Measurements from ENCODE around the gene COL28A1. TPM values are rescaled to one million over a fixed set of nuclear protein-coding genes. Genes with fewer than 3 reads are reported as not detected.
A peak's percentile ranks its signal among the peaks of the same experiment; 100 is the strongest.

Gene COL28A1
- total and polyA plus RNA-seq, 4 donors: 1.3 to 10.2 (median 3.2) TPM

DNA sequence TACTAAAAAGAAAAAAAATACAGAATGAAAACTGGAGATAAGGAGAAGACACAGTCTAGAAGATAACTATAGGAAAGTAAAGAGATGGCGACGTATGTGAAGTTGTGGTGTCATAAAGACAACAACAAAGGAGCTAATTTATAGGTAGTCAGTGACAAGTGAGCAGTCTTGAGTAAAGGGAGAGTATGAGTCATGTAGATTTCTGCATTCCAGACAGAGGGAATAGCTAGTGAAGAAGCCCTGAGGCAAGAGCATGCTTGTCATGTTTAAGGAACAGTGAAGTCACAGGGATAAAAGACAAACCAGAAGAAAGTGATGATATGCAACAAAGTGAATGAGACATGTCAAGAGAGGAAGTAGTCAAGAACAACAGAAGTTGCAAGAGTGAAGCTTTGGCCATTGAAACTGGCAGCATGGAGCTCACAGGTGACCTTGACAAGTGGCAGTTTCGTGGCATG lies 28.7 kb upstream of the COL28A1 start:
- no peak overlapping the region for H3K9ac ChIP-seq (ENCODE audit: insufficient read depth in 1 of 2, low read length in 2 of 2)
- H3K4me1 ChIP-seq (ENCODE audit: control insufficient read depth in 5 of 5, insufficient read depth in 5 of 5, low read length in 5 of 5): peaks cover 0 to 16% (median 9%) of the 10 kb centered on the region in 5 donors
- 81 to 88% methylated on average over 3 of the region's 3 CpGs for WGBS, 2 donors
- no peak overlapping the region for H3K4me3 ChIP-seq
- H3K36me3 ChIP-seq (ENCODE audit: control insufficient read depth in 4 of 4, insufficient read depth in 4 of 4, low read length in 4 of 4): no peaks in the 10 kb centered on the region
- no peaks in the 10 kb centered on the region for H3K9me3 ChIP-seq (ENCODE audit: control insufficient read depth in 4 of 4, insufficient read depth in 3 of 4, low read length in 3 of 4)
- ATAC-seq (ENCODE audit: insufficient read depth, low FRiP score): no peak
- TF ChIP-seq CTCF (IDR thresholded peaks at IDR 0.05; ENCODE audit: control extremely low read depth, extremely low read depth): no peak
- no peak for DNase-seq
- H3K27me3 ChIP-seq (ENCODE audit: control insufficient read depth in 3 of 3, insufficient read depth in 3 of 3, low read length in 2 of 3): no peaks in the 10 kb centered on the region
- peak overlapping the region in 1 of 2 donors; percentile 5 for H3K27ac ChIP-seq (ENCODE audit: low read depth in 1 of 2, low read length in 1 of 2)

DNA sequence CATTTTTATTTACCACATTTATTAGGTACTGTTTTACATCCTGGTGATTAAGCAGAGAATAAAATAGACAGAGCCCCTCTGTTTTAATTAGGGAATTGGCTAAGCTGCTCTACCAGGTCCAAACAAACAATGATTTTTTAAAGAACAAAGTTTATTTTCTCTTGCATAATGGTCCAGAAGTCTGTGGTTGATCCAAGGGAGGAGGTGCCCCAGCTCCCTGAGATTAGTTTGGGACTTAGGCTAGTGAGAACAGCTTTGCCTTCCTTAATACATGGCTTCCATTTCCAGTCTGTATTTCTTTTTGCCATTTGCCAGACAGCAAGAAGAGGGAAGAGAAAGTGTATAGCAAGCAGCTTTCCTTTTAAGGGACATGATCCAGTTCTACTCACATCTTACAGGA lies 28.1 kb upstream of the COL28A1 start:
- Histone ChIP-seq H3K9me3 (ENCODE audit: control insufficient read depth in 4 of 4, insufficient read depth in 3 of 4, low read length in 3 of 4) (no peaks in the 10 kb centered on the region), H3K27me3 (ENCODE audit: control insufficient read depth in 3 of 3, insufficient read depth in 3 of 3, low read length in 2 of 3) (no peaks in the 10 kb centered on the region), H3K4me3 (no peak overlapping the region), H3K4me1 (ENCODE audit: control insufficient read depth in 5 of 5, insufficient read depth in 5 of 5, low read length in 5 of 5) (peaks cover 0 to 13% (median 9%) of the 10 kb centered on the region in 5 donors), H3K36me3 (ENCODE audit: control insufficient read depth in 4 of 4, insufficient read depth in 4 of 4, low read length in 4 of 4) (no peaks in the 10 kb centered on the region), H3K9ac (ENCODE audit: insufficient read depth in 1 of 2, low read length in 2 of 2) (no peak overlapping the region), H3K27ac (ENCODE audit: low read depth in 1 of 2, low read length in 1 of 2) (no peak overlapping the region)
- DNase-seq: no peak
- ATAC-seq (ENCODE audit: insufficient read depth, low FRiP score): no peak
- TF ChIP-seq CTCF (IDR thresholded peaks at IDR 0.05; ENCODE audit: control extremely low read depth, extremely low read depth): no peak

GRCh38 chr7:7563269-7563668 lies 27.6 kb upstream of the COL28A1 start:
- no peak overlapping the region for H3K4me3 ChIP-seq

More at GRCh38 chr7:7563269-7563668, 27.6 kb upstream of the COL28A1 start:
- H3K27me3 ChIP-seq (ENCODE audit: control insufficient read depth in 3 of 3, insufficient read depth in 3 of 3, low read length in 2 of 3): no peaks in the 10 kb centered on the region
- no peak for ATAC-seq (ENCODE audit: insufficient read depth, low FRiP score)
- peaks cover 0 to 8% (median 5%) of the 10 kb centered on the region in 5 donors for H3K4me1 ChIP-seq (ENCODE audit: control insufficient read depth in 5 of 5, insufficient read depth in 5 of 5, low read length in 5 of 5)
- no peaks in the 10 kb centered on the region for H3K9me3 ChIP-seq (ENCODE audit: control insufficient read depth in 4 of 4, insufficient read depth in 3 of 4, low read length in 3 of 4)
- DNase-seq: peak in 1 of 3 donors; percentile 44
- TF ChIP-seq CTCF (IDR thresholded peaks at IDR 0.05; ENCODE audit: control extremely low read depth, extremely low read depth): no peak
- no peak overlapping the region for H3K9ac ChIP-seq (ENCODE audit: insufficient read depth in 1 of 2, low read length in 2 of 2)
- H3K27ac ChIP-seq (ENCODE audit: low read depth in 1 of 2, low read length in 1 of 2): no peak overlapping the region
- 73 to 93% methylated on average over 5 of the region's 5 CpGs for WGBS, 2 donors
- no peaks in the 10 kb centered on the region for H3K36me3 ChIP-seq (ENCODE audit: control insufficient read depth in 4 of 4, insufficient read depth in 4 of 4, low read length in 4 of 4)
